ENCODE measurements around the gene INCENP.

The INCENP gene

GRCh38 chr11:62120001-62120400 lies 3.8 kb upstream of the INCENP start:
- no peak overlapping the region for H3K9ac ChIP-seq (ENCODE audit: low read length)
- no peaks in the 10 kb centered on the region for H3K27me3 ChIP-seq (replicated peaks; ENCODE audit: insufficient read depth, low read length)
- no peaks in the 10 kb centered on the region for H4K20me1 ChIP-seq (ENCODE audit: insufficient read depth, low read length)
- H3K9me3 ChIP-seq (replicated peaks; ENCODE audit: insufficient read depth, low read length), result no peaks in the 10 kb centered on the region
- TF ChIP-seq EZH2 (optimal IDR thresholded peaks at IDR 0.05; ENCODE audit: low read depth, low read length) (no peak), EZH2phosphoT487 (IDR thresholded peaks at IDR 0.05; ENCODE audit: low read length) (no peak), CTCF (IDR thresholded peaks at IDR 0.05; ENCODE audit: low read length) (no peak)
- no peak overlapping the region for H2AFZ ChIP-seq (ENCODE audit: low read length)
- H3K4me3 ChIP-seq (ENCODE audit: low read length), result no peak overlapping the region
- H3K36me3 ChIP-seq (replicated peaks; ENCODE audit: insufficient read depth, low read length), result no peaks in the 10 kb centered on the region
- H3K4me1 ChIP-seq (ENCODE audit: low read length), result no peaks in the 10 kb centered on the region
- H3K9me2 ChIP-seq (replicated peaks; ENCODE audit: insufficient read depth, low read length), result no peaks in the 10 kb centered on the region
- peaks cover 12% of the 10 kb centered on the region for H3K79me2 ChIP-seq (ENCODE audit: low read length)
- H3K4me2 ChIP-seq (ENCODE audit: low read depth, low read length), result no peak overlapping the region
- DNase-seq, result no peak
- H3F3A ChIP-seq (ENCODE audit: insufficient read depth, low read length), result no peaks in the 10 kb centered on the region
- H3K27ac ChIP-seq (ENCODE audit: low read length), result no peak overlapping the region

DNA sequence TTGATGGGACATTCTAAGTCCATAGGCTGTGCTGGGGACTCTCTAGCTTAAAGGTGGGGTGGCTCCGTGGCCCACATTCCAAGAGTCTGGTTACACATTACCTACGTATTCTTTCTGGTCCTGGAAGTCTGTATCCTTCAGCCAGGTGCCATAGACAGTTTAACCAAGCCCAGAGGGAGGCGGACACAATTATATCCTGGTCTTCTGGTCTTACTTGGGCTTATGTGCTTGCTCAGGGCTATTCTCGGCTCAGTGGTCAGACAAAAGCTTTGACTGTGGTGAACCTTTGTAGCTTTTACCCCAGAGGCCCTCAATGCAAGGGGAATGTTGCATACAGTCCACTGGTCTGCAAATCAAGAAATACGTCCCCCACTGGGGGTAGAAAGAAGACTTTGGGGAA lies 3.4 kb upstream of the INCENP start:
- Histone ChIP-seq H3K9ac (ENCODE audit: low read length) (no peak overlapping the region), H3K27me3 (replicated peaks; ENCODE audit: insufficient read depth, low read length) (no peaks in the 10 kb centered on the region), H3K4me3 (ENCODE audit: low read length) (no peak overlapping the region), H3K36me3 (replicated peaks; ENCODE audit: insufficient read depth, low read length) (no peaks in the 10 kb centered on the region), H2AFZ (ENCODE audit: low read length) (no peak overlapping the region), H4K20me1 (ENCODE audit: insufficient read depth, low read length) (no peaks in the 10 kb centered on the region), H3K79me2 (ENCODE audit: low read length) (peaks cover 17% of the 10 kb centered on the region), H3K4me1 (ENCODE audit: low read length) (0 out of 2 replicates have a peak, but pooled peaks cover under 1% of the 10 kb centered on the region), H3K9me2 (replicated peaks; ENCODE audit: insufficient read depth, low read length) (no peaks in the 10 kb centered on the region), H3F3A (ENCODE audit: insufficient read depth, low read length) (no peaks in the 10 kb centered on the region), H3K27ac (ENCODE audit: low read length) (no peak overlapping the region), H3K4me2 (ENCODE audit: low read depth, low read length) (no peak overlapping the region), H3K9me3 (replicated peaks; ENCODE audit: insufficient read depth, low read length) (no peaks in the 10 kb centered on the region)
- no peak for TF ChIP-seq EZH2phosphoT487 (IDR thresholded peaks at IDR 0.05; ENCODE audit: low read length)
- TF ChIP-seq EZH2 (optimal IDR thresholded peaks at IDR 0.05; ENCODE audit: low read depth, low read length), result no peak
- TF ChIP-seq CTCF (IDR thresholded peaks at IDR 0.05; ENCODE audit: low read length), result no peak
- DNase-seq, result no peak

- Histone ChIP-seq H3K36me3 (replicated peaks; ENCODE audit: insufficient read depth, low read length) (no peaks in the 10 kb centered on the region), H3K4me1 (ENCODE audit: low read length) (peaks cover 6% of the 10 kb centered on the region; the same call in 1 of the 2 replicates), H3K9me2 (replicated peaks; ENCODE audit: insufficient read depth, low read length) (no peaks in the 10 kb centered on the region), H3K4me3 (ENCODE audit: low read length) (no peak overlapping the region), H3K27ac (ENCODE audit: low read length) (no peak overlapping the region), H2AFZ (ENCODE audit: low read length) (no peak overlapping the region), H4K20me1 (ENCODE audit: insufficient read depth, low read length) (no peaks in the 10 kb centered on the region), H3F3A (ENCODE audit: insufficient read depth, low read length) (no peaks in the 10 kb centered on the region), H3K4me2 (ENCODE audit: low read depth, low read length) (no peak overlapping the region), H3K79me2 (ENCODE audit: low read length) (peaks cover 33% of the 10 kb centered on the region), H3K27me3 (replicated peaks; ENCODE audit: insufficient read depth, low read length) (no peaks in the 10 kb centered on the region), H3K9me3 (replicated peaks; ENCODE audit: insufficient read depth, low read length) (no peaks in the 10 kb centered on the region), H3K9ac (ENCODE audit: low read length) (no peak overlapping the region)
- no peak for DNase-seq
- TF ChIP-seq EZH2 (optimal IDR thresholded peaks at IDR 0.05; ENCODE audit: low read depth, low read length), result no peak
- peak; percentile 22 for TF ChIP-seq CTCF (IDR thresholded peaks at IDR 0.05; ENCODE audit: low read length)
- no peak for TF ChIP-seq EZH2phosphoT487 (IDR thresholded peaks at IDR 0.05; ENCODE audit: low read length)
These were observed 1.7 kb upstream of the INCENP start for GRCh38 chr11:62122076-62122475.
